Testis (tissue), 3 donors: Measurements from ENCODE around the gene ABHD12. TPM values are rescaled to one million over a fixed set of nuclear protein-coding genes. Genes with fewer than 3 reads are reported as not detected.
A peak's percentile ranks its signal among the peaks of the same experiment; 100 is the strongest.

Source experiments
- DNase-seq: peaks from one replicate; pipeline ENCODE4 v3.0.0-alpha.2; 2019
- H3K27ac ChIP-seq, 2 donors: fragments of 200-600 bp; sonication (generic); one replicate each; pipeline ENCODE4 v1.5.1; 2019
- H3K27me3 ChIP-seq: fragments of 200-600 bp; sonication (generic); one replicate; pipeline ENCODE4 v1.5.1; 2019
- H3K36me3 ChIP-seq: fragments of 200-600 bp; sonication (generic); one replicate; pipeline ENCODE4 v1.5.1; 2017; ENCODE audit warnings: low read depth; ENCODE audit errors: missing control alignments
- H3K4me1 ChIP-seq: fragments of 200-600 bp; sonication (generic); one replicate; pipeline ENCODE4 v1.5.1; 2019
- H3K4me3 ChIP-seq, 2 donors: fragments of 200-600 bp; sonication (generic); one replicate each; pipeline ENCODE4 v1.5.1; 2017 to 2019
- H3K9me3 ChIP-seq: fragments of 200-600 bp; sonication (generic); one replicate; pipeline ENCODE4 v1.5.1; 2017
- POLR2A ChIP-seq: fragments of 450-650 bp; IDR thresholded peaks from one replicate; pipeline ENCODE4 v1.6.1; 2017; ENCODE audit warnings: antibody characterized with exemption, mild to moderate bottlenecking, moderate library complexity
- WGBS, 2 donors: methylation state at CpG; one replicate each; pipeline ENCODE4 v1.1.5; 2018; 5-methylcytosine and 5-hydroxymethylcytosine counted together
- intact Hi-C: fragments of 100-400 bp; cut with DNase I; formaldehyde crosslinking; loops from one replicate; pipeline ENCODE4 v1.15.1; 2023; ENCODE audit warnings: low total_unique reads
- polyA plus RNA-seq: library from polyadenylated mRNA; stranded (reverse); fragments of 350-450 nt; fragmentation: Illumina TruSeq; extraction: RNeasy Lipid Tissue Mini Kit (QIAGEN cat#74804); gene quantifications from one replicate; pipeline ENCODE4 v1.2.3, GENCODE V29; 2014; ENCODE audit warnings: low read depth, low replicate concordance; ENCODE audit not compliant: insufficient read depth
- total RNA-seq, 2 donors: library from RNA; depleted of rRNA; stranded (reverse); fragments of >200 nt; gene quantifications; one replicate each; pipeline ENCODE4 v1.2.3, GENCODE V29; 2016
- TF ChIP-seq, protein P1 (sequence below), 3 experiments: fragments of 450-650 bp in 2 of 3; fragments of 200-600 bp in 1 of 3; sonication (generic) in 1 of 3; IDR thresholded peaks; one replicate each; pipeline ENCODE4 v1.5.1; 2016 to 2019; ENCODE audit warnings: antibody characterized with exemption in 3 of 3, mild to moderate bottlenecking in 2 of 3, moderate library complexity in 1 of 3

Gene ABHD12
- total and polyA plus RNA-seq, 3 donors from 2014 or later: 40.8 to 51.5 (median 47.5) TPM

GRCh38 chr20:25302596-25302995 lies 88.0 kb downstream of the ABHD12 start:
- no peaks in the 10 kb centered on the region for H3K36me3 ChIP-seq
- intact Hi-C loops: no loop called here

GRCh38 chr20:25301357-25301920 lies 89.2 kb downstream of the ABHD12 start:
- Histone ChIP-seq H3K27ac (no peak overlapping the region), H3K4me3 (no peak overlapping the region), H3K4me1 (peaks cover 2% of the 10 kb centered on the region), H3K27me3 (no peaks in the 10 kb centered on the region), H3K36me3 (no peaks in the 10 kb centered on the region), H3K9me3 (no peaks in the 10 kb centered on the region)
- no peak for DNase-seq
- intact Hi-C loops: no loop called here
- 46 to 77% methylated on average over 4 to 9 of the region's 9 CpGs for whole genome bisulfite sequencing, 2 donors
- TF ChIP-seq, protein P1, sequence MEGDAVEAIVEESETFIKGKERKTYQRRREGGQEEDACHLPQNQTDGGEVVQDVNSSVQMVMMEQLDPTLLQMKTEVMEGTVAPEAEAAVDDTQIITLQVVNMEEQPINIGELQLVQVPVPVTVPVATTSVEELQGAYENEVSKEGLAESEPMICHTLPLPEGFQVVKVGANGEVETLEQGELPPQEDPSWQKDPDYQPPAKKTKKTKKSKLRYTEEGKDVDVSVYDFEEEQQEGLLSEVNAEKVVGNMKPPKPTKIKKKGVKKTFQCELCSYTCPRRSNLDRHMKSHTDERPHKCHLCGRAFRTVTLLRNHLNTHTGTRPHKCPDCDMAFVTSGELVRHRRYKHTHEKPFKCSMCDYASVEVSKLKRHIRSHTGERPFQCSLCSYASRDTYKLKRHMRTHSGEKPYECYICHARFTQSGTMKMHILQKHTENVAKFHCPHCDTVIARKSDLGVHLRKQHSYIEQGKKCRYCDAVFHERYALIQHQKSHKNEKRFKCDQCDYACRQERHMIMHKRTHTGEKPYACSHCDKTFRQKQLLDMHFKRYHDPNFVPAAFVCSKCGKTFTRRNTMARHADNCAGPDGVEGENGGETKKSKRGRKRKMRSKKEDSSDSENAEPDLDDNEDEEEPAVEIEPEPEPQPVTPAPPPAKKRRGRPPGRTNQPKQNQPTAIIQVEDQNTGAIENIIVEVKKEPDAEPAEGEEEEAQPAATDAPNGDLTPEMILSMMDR (IDR thresholded peaks at IDR 0.05): no peak
- TF ChIP-seq POLR2A: no peak

More at GRCh38 chr20:25302596-25302995, 88.0 kb downstream of the ABHD12 start:
- no peak for TF ChIP-seq POLR2A
- TF ChIP-seq, protein P1 (IDR thresholded peaks at IDR 0.05): no peak
- no peak for DNase-seq
- WGBS, 2 donors: 88 to 95% methylated on average over 5 to 6 of the region's 6 CpGs
- Histone ChIP-seq H3K27me3 (no peaks in the 10 kb centered on the region), H3K27ac (no peak overlapping the region), H3K4me3 (no peak overlapping the region), H3K9me3 (no peaks in the 10 kb centered on the region), H3K4me1 (no peaks in the 10 kb centered on the region)

DNA sequence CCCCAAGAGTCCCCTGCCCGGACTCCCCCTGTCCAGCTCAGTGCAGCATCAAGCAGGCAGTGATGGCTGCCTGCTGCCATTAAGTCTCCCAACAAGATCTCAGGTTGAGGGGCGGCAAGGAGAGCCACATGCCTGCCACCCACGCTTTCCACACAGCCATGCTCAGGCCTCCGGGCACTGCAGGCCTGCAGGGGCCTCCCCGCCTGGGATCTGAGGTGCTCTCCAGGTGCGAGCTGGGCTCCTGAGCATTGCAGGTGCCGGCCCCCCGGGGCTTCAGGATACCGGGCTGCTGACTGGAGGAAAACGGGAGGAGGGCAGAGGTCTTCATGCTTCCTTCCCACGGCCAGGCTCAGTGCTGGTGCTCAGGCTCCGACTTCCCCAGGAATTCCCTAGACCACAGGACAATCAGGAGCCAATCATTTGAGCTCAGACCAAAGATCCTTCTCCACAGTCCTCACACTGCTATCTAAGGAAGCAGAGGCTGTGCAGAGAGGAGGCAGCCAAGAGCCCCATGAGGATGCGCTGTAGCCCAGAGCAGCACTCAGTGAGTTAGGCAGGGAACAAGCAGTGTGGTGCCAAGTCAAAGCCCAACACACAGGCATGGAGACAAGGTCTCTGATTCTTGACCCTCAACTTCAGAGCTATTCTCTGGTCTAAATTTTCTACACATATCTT lies 90.0 kb downstream of the ABHD12 start:
- Histone ChIP-seq H3K27ac (no peak overlapping the region), H3K27me3 (no peaks in the 10 kb centered on the region), H3K9me3 (no peaks in the 10 kb centered on the region), H3K4me1 (peaks cover 10% of the 10 kb centered on the region), H3K4me3 (no peak overlapping the region), H3K36me3 (no peaks in the 10 kb centered on the region)
- TF ChIP-seq POLR2A: no peak
- TF ChIP-seq, protein P1 (IDR thresholded peaks at IDR 0.05): no peak
- DNase-seq: peak; percentile 51
- WGBS, 2 donors: 69 to 71% methylated on average over 1 to 11 of the region's 13 CpGs
- intact Hi-C loops: no loop called here

DNA sequence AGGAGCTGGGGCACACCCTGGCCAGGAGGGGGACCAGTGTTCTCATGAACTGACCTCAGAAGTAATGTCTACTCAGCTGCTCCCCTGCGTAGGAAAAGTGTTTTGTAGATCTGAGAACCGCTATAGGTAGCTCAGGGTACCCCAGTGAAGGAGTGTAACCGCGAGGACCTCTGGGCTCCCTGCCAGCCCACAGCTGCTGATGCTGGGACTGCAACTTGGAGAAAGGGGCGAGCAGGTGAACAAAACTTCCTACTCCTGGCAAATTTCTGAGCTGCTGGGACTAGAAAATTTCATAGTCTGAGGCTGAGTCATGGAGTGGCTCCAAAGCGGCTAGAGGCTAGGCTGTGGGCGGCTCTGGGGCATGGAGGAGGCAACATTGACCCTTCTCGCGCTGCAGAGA lies 90.8 kb downstream of the ABHD12 start:
- Histone ChIP-seq H3K27me3 (no peaks in the 10 kb centered on the region), H3K9me3 (no peaks in the 10 kb centered on the region), H3K4me3 (no peak overlapping the region), H3K27ac (no peak overlapping the region), H3K4me1 (peaks cover 16% of the 10 kb centered on the region), H3K36me3 (no peaks in the 10 kb centered on the region)
- WGBS, 2 donors: 90 to 91% methylated on average over 7 to 9 of the region's 9 CpGs
- no peak for DNase-seq
- intact Hi-C loops: loop anchor here (10.0 kb wide), 1 partner anchor 95 kb away; the partner anchor contains the start of gene ABHD12
- no peak for TF ChIP-seq POLR2A
- TF ChIP-seq, protein P1 (IDR thresholded peaks at IDR 0.05): no peak
